Keratinocyte (primary cell): ENCODE results near the gene RDH12. TPM values are rescaled to one million over a fixed set of nuclear protein-coding genes. Genes with fewer than 3 reads are reported as not detected.

ENCODE experiments used
- DNase-seq: peaks from one replicate; pipeline ENCODE4 v3.0.0-alpha.2; 2011; ENCODE audit warnings: low read depth, missing footprints, low spot score
- FAIRE-seq: peaks from 2 replicates; lab custom pipeline; 2011; peaks lifted over from hg19 to GRCh38; lab: Jason Lieb, UNC
- H2AFZ ChIP-seq: 2 replicates; pipeline ENCODE4 v1.6.0; 2012; ENCODE audit warnings: low read length, control low read depth, inconsistent platforms; ENCODE audit not compliant: control insufficient read depth
- H3K27ac ChIP-seq: 2 replicates; pipeline ENCODE4 v1.5.1; 2011; ENCODE audit warnings: low read length; ENCODE audit not compliant: control insufficient read depth, insufficient read depth
- H3K27me3 ChIP-seq: 3 replicates; pipeline ENCODE4 v1.6.0; 2011; ENCODE audit warnings: low read length; ENCODE audit not compliant: control insufficient read depth, insufficient read depth; ENCODE audit errors: extremely low read depth
- H3K36me3 ChIP-seq, 2 experiments: 2 replicates in 1 of 2; 3 replicates in 1 of 2; pipeline ENCODE4 v1.5.1; 2011; ENCODE audit warnings: low read length in 2 of 2, mild to moderate bottlenecking in 1 of 2; ENCODE audit not compliant: control insufficient read depth in 2 of 2, insufficient read depth in 2 of 2; ENCODE audit errors: extremely low read depth in 1 of 2
- H3K4me1 ChIP-seq: 3 replicates; pipeline ENCODE4 v1.5.1; 2011; ENCODE audit warnings: low read length; ENCODE audit not compliant: control insufficient read depth, insufficient read depth; ENCODE audit errors: extremely low read depth
- H3K4me2 ChIP-seq: 3 replicates; pipeline ENCODE4 v1.6.0; 2011; ENCODE audit warnings: low read depth, low read length; ENCODE audit not compliant: control insufficient read depth, insufficient read depth; ENCODE audit errors: extremely low read depth
- H3K4me3 ChIP-seq, 3 experiments: fragments of 200-600 bp in 1 of 3; sonication (generic) in 1 of 3; 2 replicates in 2 of 3; 3 replicates in 1 of 3; pipeline ENCODE4 v1.5.1; 2011 to 2016; ENCODE audit warnings: low read length in 3 of 3, mild to moderate bottlenecking in 3 of 3, control low read depth in 2 of 3, inconsistent platforms in 1 of 3, low read depth in 1 of 3, mixed read lengths in 1 of 3, mixed run types in 1 of 3, moderate library complexity in 1 of 3; ENCODE audit not compliant: control insufficient read depth in 2 of 3, insufficient read depth in 2 of 3; ENCODE audit errors: extremely low read depth in 1 of 3
- H3K79me2 ChIP-seq: 2 replicates; pipeline ENCODE4 v1.6.0; 2012; ENCODE audit warnings: low read length; ENCODE audit not compliant: control insufficient read depth, insufficient read depth
- H3K9ac ChIP-seq: 3 replicates; pipeline ENCODE4 v1.6.0; 2011; ENCODE audit warnings: low read length; ENCODE audit not compliant: control insufficient read depth, insufficient read depth; ENCODE audit errors: extremely low read depth
- H3K9me1 ChIP-seq: 3 replicates; pipeline ENCODE4 v1.6.0; 2011; ENCODE audit warnings: low read length; ENCODE audit not compliant: control insufficient read depth, insufficient read depth; ENCODE audit errors: extremely low read depth
- H3K9me3 ChIP-seq: 2 replicates; pipeline ENCODE4 v1.5.1; 2012; ENCODE audit warnings: low read depth, low read length; ENCODE audit not compliant: control insufficient read depth
- H4K20me1 ChIP-seq: 3 replicates; pipeline ENCODE4 v1.6.0; 2011; ENCODE audit warnings: low read length; ENCODE audit not compliant: control insufficient read depth, insufficient read depth; ENCODE audit errors: extremely low read depth
- EZH2 ChIP-seq: IDR thresholded peaks from one replicate; pipeline ENCODE4 v1.6.1; 2012; ENCODE audit warnings: inconsistent platforms, mild to moderate bottlenecking, low read length, moderate library complexity
- dilution Hi-C: fragments of 300-500 bp; cut with MboI; formaldehyde crosslinking; loops from one replicate; pipeline ENCODE4 v1.7.0; 2020; ENCODE audit warnings: low sequenced_read_pairs; ENCODE audit not compliant: extremely low pct_ligation_motif_present
- polyA plus RNA-seq, 5 experiments: library from polyadenylated mRNA; depleted of rRNA in 3 of 5; stranded (reverse) in 3 of 5; stranded (forward) in 1 of 5; unstranded in 1 of 5; fragments of >200 nt; gene quantifications; 1 replicate in 1 of 5; 2 replicates in 3 of 5; 3 replicates in 1 of 5; pipeline versions ENCODE4 v1.2.1 to v1.2.3, GENCODE V29; 2011 to 2012; ENCODE audit warnings: missing spikeins in 2 of 5, low read depth in 1 of 5, low replicate concordance in 1 of 5
- TF ChIP-seq, protein P1 (sequence below), 3 experiments: IDR thresholded peaks in 1 of 3; conservative IDR thresholded peaks in 1 of 3; optimal IDR thresholded peaks in 1 of 3; 2 replicates in 2 of 3; 3 replicates in 1 of 3; pipeline versions ENCODE3 to v1.5.1; 2011; ENCODE audit warnings: low read length in 3 of 3, mild to moderate bottlenecking in 3 of 3, moderate library complexity in 2 of 3, control low read depth in 1 of 3, inconsistent platforms in 1 of 3; ENCODE audit not compliant: insufficient read depth in 2 of 3; ENCODE audit errors: extremely low read depth in 1 of 3

RDH12 gene
- polyA plus RNA-seq, 1 donor (not counting 4 experiments of a cell fraction or from before 2014, with no cell fraction given) = 0.98 TPM

DNA sequence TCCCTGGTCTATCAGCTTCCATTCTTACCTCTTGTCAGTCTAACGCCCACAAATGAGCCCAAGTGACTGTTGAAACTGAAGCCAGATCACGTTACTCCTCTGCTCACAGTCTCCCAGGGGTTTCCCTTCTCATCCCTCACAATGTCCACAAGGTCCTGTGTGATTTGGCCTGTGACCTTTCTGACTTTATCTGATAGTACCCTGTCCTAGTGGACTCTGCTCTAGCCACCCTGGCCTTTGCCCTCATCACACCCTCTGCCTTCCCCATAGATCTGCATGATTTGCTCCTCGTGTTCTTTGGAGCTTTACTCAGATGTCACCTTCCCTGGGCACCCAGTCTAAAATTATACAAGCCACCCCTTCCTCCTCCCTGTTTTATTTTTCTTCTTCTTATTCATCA, 55.5 kb downstream of the RDH12 start:
- Histone ChIP-seq H3K4me3 (no peak overlapping the region), H3K9me1 (no peaks in the 10 kb centered on the region), H2AFZ (no peak overlapping the region), H4K20me1 (no peaks in the 10 kb centered on the region), H3K36me3 (peaks cover 12 to 27% of the 10 kb centered on the region in 2 experiments), H3K4me1 (no peaks in the 10 kb centered on the region), H3K79me2 (no peaks in the 10 kb centered on the region), H3K4me2 (no peak overlapping the region), H3K27ac (no peak overlapping the region), H3K27me3 (no peaks in the 10 kb centered on the region), H3K9ac (no peak overlapping the region), H3K9me3 (no peaks in the 10 kb centered on the region)
- FAIRE-seq = no peak
- no peak for TF ChIP-seq EZH2
- TF ChIP-seq, protein P1, sequence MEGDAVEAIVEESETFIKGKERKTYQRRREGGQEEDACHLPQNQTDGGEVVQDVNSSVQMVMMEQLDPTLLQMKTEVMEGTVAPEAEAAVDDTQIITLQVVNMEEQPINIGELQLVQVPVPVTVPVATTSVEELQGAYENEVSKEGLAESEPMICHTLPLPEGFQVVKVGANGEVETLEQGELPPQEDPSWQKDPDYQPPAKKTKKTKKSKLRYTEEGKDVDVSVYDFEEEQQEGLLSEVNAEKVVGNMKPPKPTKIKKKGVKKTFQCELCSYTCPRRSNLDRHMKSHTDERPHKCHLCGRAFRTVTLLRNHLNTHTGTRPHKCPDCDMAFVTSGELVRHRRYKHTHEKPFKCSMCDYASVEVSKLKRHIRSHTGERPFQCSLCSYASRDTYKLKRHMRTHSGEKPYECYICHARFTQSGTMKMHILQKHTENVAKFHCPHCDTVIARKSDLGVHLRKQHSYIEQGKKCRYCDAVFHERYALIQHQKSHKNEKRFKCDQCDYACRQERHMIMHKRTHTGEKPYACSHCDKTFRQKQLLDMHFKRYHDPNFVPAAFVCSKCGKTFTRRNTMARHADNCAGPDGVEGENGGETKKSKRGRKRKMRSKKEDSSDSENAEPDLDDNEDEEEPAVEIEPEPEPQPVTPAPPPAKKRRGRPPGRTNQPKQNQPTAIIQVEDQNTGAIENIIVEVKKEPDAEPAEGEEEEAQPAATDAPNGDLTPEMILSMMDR (optimal IDR thresholded peaks at IDR 0.05 in 1 of 3, IDR thresholded peaks at IDR 0.05 in 1 of 3, conservative IDR thresholded peaks at IDR 0.05 in 1 of 3; ENCODE audit: extremely low read depth in 1 of 3, insufficient read depth in 2 of 3, low read length in 3 of 3) = no peak
- dilution Hi-C loops = no loop called here
- no peak for DNase-seq

DNA sequence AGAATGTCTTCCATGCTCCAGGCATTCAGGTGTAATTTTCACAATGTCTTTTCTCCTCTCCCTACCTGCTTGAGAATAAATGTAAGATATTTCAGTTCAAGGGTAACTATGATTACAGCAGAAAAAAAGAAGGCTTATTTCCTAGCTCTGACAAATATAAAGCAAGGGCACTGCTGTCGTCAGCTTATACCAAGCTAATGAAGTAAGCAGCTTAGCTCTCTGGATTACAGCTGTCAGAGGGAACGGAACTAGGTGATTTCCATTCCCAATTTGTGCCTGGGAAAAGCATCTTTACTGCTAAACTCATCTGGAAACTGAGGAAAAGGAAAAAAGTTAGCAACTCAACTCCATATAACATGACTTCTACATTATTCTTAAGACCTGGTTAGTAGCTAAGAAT, 58.2 kb downstream of the RDH12 start:
- Histone ChIP-seq H3K9ac (no peak overlapping the region), H3K36me3 (peaks cover 16 to 19% of the 10 kb centered on the region in 2 experiments), H3K27me3 (no peaks in the 10 kb centered on the region), H2AFZ (no peak overlapping the region), H3K9me1 (no peaks in the 10 kb centered on the region), H3K4me1 (no peaks in the 10 kb centered on the region), H3K79me2 (no peaks in the 10 kb centered on the region), H3K4me3 (no peak overlapping the region), H3K27ac (no peak overlapping the region), H4K20me1 (no peaks in the 10 kb centered on the region), H3K4me2 (no peak overlapping the region), H3K9me3 (no peaks in the 10 kb centered on the region)
- TF ChIP-seq, protein P1 (optimal IDR thresholded peaks at IDR 0.05 in 1 of 3, IDR thresholded peaks at IDR 0.05 in 1 of 3, conservative IDR thresholded peaks at IDR 0.05 in 1 of 3; ENCODE audit: extremely low read depth in 1 of 3, insufficient read depth in 2 of 3, low read length in 3 of 3) = no peak
- TF ChIP-seq EZH2 = no peak
- dilution Hi-C loops = no loop called here
- no peak for FAIRE-seq
- no peak for DNase-seq
